A673 (cell line): Measurements from ENCODE around the gene JPH2. TPM values are rescaled to one million over a fixed set of nuclear protein-coding genes. Genes with fewer than 3 reads are reported as not detected.

Source experiments
- BruUV-seq: library from RNA; stranded (reverse); fragments of 400-500 nt; replicated peaks from 2 replicates; lab custom pipeline; 2021; lab: Mats Ljungman, UMichigan
- CTCF ChIA-PET: fragments of 300-600 bp; sonication (Branson Sonifier 250); formaldehyde crosslinking; loops from one replicate; lab custom pipeline; 2022; ENCODE audit warnings: antibody characterized with exemption; lab: Charles Lee
- POLR2A ChIA-PET: fragments of 300-600 bp; sonication (Branson Sonifier 250); formaldehyde crosslinking; loops from one replicate; lab custom pipeline; 2022; ENCODE audit warnings: antibody characterized with exemption; ENCODE audit not compliant: low non-redundant PET; lab: Charles Lee
- DNase-seq: peaks from one replicate; pipeline ENCODE4 v3.0.0-alpha.2; 2015; ENCODE audit warnings: low spot score
- H3K27ac ChIP-seq: fragments of 200-600 bp; sonication (generic); 2 replicates; pipeline ENCODE4 v1.5.1; 2016; ENCODE audit warnings: mixed run types, low read depth, mild to moderate bottlenecking, mixed read lengths, antibody characterized with exemption, low read length; ENCODE audit not compliant: poor library complexity, severe bottlenecking
- H3K27me3 ChIP-seq: fragments of 200-600 bp; sonication (generic); replicated peaks from 2 replicates; pipeline ENCODE4 v1.6.1; 2017; ENCODE audit warnings: mixed run types, low read depth, mild to moderate bottlenecking, mixed read lengths, antibody characterized with exemption, low read length; ENCODE audit not compliant: insufficient read depth, poor library complexity
- H3K36me3 ChIP-seq: fragments of 200-600 bp; sonication (generic); 2 replicates; pipeline ENCODE4 v1.6.1; 2016; ENCODE audit warnings: mixed run types, mild to moderate bottlenecking, mixed read lengths, antibody characterized with exemption, low read length; ENCODE audit not compliant: insufficient read depth, poor library complexity, severe bottlenecking
- H3K4me1 ChIP-seq: fragments of 200-600 bp; sonication (generic); 2 replicates; pipeline ENCODE4 v1.6.1; 2017; ENCODE audit warnings: mixed run types, mild to moderate bottlenecking, mixed read lengths, antibody characterized with exemption, low read length; ENCODE audit not compliant: insufficient read depth, poor library complexity, severe bottlenecking
- H3K4me3 ChIP-seq: fragments of 200-600 bp; sonication (generic); 2 replicates; pipeline ENCODE4 v1.5.1; 2016; ENCODE audit warnings: low read depth, mixed run types, mild to moderate bottlenecking, mixed read lengths, low read length; ENCODE audit not compliant: poor library complexity, severe bottlenecking
- H3K9me3 ChIP-seq: fragments of 200-600 bp; sonication (generic); 2 replicates; pipeline ENCODE4 v1.6.1; 2016; ENCODE audit warnings: mixed run types, low read depth, mild to moderate bottlenecking, mixed read lengths, antibody characterized with exemption, low read length; ENCODE audit not compliant: poor library complexity, severe bottlenecking
- EZH2 ChIP-seq: fragments of 200-600 bp; sonication (generic); IDR thresholded peaks from 2 replicates; pipeline ENCODE4 v1.6.1; 2017; ENCODE audit warnings: borderline replicate concordance, low read depth, mild to moderate bottlenecking, mixed read lengths, antibody characterized with exemption, low read length; ENCODE audit not compliant: poor library complexity, severe bottlenecking
- intact Hi-C: fragments of 100-400 bp; cut with micrococcal nuclease; formaldehyde crosslinking; loops from one replicate; pipeline ENCODE4 v1.10.0; 2022; ENCODE audit not compliant: unreplicated experiment
- total RNA-seq: library from RNA; stranded (reverse); gene quantifications from 2 replicates; pipeline ENCODE4 v1.2.3, GENCODE V29; 2021
- TF ChIP-seq, protein P1 (sequence below): fragments of 300-800, 200-600 bp; sonication (generic); conservative IDR thresholded peaks from 2 replicates; pipeline ENCODE4 v1.5.1; 2017; ENCODE audit warnings: low read depth, mild to moderate bottlenecking, antibody characterized with exemption, low read length, moderate library complexity, mixed read lengths

The JPH2 gene
- total RNA-seq, 1 experiment from 2014 or later: 1.1 TPM

DNA sequence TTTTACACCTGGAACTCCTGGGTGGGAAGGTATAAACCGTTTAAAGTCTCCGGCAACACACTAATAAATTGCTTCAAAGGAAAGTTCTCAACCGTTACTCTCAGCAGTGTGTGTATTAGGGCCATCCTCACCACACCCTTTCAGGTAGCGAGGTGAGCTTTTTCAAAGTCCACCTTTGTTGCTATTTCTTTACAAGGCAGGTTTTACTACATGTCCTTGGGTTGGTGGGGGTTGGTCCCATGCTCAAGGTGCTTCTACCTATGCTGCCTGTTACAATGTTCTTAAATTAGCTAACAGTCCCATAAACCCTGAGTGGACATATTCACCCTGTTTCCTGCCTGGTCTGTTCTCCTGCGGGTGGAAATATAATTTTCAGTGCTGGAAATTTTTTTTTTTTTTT lies 36.7 kb upstream of the JPH2 start:
- no peak for DNase-seq
- H3K27ac ChIP-seq: no peak overlapping the region
- intact Hi-C loops: no loop called here
- ChIA-PET CTCF (interaction anchor here (0.7 kb wide), 1 partner anchor 428 kb away, joined by 3 read pairs; the partner anchor contains the start of gene ADA), POLR2A (no interaction called here)
- no peaks in the 10 kb centered on the region for H3K36me3 ChIP-seq
- no peak overlapping the region for H3K4me3 ChIP-seq
- TF ChIP-seq, protein P1, sequence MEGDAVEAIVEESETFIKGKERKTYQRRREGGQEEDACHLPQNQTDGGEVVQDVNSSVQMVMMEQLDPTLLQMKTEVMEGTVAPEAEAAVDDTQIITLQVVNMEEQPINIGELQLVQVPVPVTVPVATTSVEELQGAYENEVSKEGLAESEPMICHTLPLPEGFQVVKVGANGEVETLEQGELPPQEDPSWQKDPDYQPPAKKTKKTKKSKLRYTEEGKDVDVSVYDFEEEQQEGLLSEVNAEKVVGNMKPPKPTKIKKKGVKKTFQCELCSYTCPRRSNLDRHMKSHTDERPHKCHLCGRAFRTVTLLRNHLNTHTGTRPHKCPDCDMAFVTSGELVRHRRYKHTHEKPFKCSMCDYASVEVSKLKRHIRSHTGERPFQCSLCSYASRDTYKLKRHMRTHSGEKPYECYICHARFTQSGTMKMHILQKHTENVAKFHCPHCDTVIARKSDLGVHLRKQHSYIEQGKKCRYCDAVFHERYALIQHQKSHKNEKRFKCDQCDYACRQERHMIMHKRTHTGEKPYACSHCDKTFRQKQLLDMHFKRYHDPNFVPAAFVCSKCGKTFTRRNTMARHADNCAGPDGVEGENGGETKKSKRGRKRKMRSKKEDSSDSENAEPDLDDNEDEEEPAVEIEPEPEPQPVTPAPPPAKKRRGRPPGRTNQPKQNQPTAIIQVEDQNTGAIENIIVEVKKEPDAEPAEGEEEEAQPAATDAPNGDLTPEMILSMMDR: no peak
- TF ChIP-seq EZH2: no peak
- BruUV-seq: no TSS peak
- H3K9me3 ChIP-seq: no peaks in the 10 kb centered on the region
- no peaks in the 10 kb centered on the region for H3K4me1 ChIP-seq
- no peaks in the 10 kb centered on the region for H3K27me3 ChIP-seq

DNA sequence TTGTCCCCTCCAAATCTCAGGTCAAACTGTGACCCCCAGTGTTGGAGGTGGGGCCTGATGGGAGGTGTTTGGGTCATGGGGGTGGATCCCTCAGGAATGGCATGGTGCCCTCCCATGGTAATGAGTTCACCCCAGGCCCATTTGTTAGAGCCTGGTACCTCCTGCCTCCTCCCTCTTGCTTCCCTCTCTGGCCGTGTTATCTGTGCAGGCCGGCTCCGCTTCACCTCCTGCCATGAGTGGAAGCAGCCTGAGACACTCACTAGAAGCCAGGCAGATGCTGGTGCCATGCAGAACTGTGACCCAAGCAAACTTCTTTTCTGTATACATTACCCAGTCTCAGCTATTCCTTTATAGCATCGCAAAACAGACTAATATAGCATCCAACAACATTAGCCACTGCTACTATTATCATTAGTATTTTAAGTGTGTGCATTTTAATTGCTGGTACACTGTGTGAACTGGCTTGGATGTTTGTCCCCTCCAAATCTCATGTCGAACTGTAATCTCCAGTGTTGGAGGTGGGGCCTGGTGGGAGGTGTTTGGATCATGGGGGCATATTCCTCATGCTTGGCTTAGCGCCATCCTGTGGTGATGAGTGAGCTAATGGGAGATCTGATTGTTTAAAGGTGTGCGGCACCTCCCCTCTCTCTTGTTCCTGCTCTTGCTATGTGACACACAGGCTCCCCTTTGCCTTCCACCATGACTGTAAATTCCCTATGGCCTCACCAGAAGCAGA lies 35.8 kb upstream of the JPH2 start:
- intact Hi-C loops: no loop called here
- BruUV-seq: no TSS peak
- Histone ChIP-seq H3K4me1 (no peaks in the 10 kb centered on the region), H3K9me3 (no peaks in the 10 kb centered on the region), H3K27ac (no peak overlapping the region), H3K4me3 (no peak overlapping the region), H3K27me3 (no peaks in the 10 kb centered on the region), H3K36me3 (no peaks in the 10 kb centered on the region)
- CTCF ChIA-PET: no interaction called here
- TF ChIP-seq, protein P1: 0 out of 2 replicates have a peak, but pooled peaks have one; percentile 26
- TF ChIP-seq EZH2: no peak
- POLR2A ChIA-PET: no interaction called here
- no peak for DNase-seq

DNA sequence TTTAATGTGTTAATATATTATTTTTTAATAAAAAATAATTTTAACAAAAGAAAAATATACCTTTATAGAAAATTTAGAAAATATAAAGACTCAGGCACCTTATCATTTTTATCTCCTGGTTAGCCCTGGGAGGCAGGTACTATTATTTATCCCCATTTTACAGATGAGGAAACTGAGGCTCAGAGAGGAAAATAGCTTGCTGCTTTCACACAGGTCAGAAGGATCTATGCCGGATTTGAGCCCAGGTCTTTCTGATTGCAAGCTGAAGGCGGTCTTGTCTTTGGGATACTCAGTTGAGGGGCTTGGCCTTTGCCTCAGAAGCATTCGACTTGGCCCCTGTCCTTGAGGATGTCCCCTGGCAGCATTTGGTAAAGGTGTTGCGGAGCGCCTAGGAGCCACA lies 35.0 kb upstream of the JPH2 start:
- Histone ChIP-seq H3K4me3 (no peak overlapping the region), H3K27ac (no peak overlapping the region), H3K27me3 (no peaks in the 10 kb centered on the region), H3K9me3 (no peaks in the 10 kb centered on the region), H3K4me1 (no peaks in the 10 kb centered on the region), H3K36me3 (no peaks in the 10 kb centered on the region)
- intact Hi-C loops: no loop called here
- no peak for TF ChIP-seq EZH2
- ChIA-PET POLR2A (no interaction called here), CTCF (no interaction called here)
- BruUV-seq: no TSS peak
- no peak for DNase-seq
